LNCaP clone FGC (cell line): ENCODE measurements around the gene NR4A3.

Experiments
- DNase-seq: peaks from one replicate; pipeline ENCODE4 v3.0.0-alpha.2; 2011; ENCODE audit warnings: low read depth
- H3K4me3 ChIP-seq: 2 replicates; pipeline ENCODE4 v1.5.1; 2011; ENCODE audit warnings: mild to moderate bottlenecking, low read depth, low read length, control low read depth
- TF ChIP-seq, protein P1 (sequence below): IDR thresholded peaks from 2 replicates; pipeline ENCODE4 v1.5.1; 2012; ENCODE audit warnings: mild to moderate bottlenecking; ENCODE audit not compliant: control insufficient read depth, insufficient read depth; ENCODE audit errors: extremely low read depth

NR4A3 gene

DNA sequence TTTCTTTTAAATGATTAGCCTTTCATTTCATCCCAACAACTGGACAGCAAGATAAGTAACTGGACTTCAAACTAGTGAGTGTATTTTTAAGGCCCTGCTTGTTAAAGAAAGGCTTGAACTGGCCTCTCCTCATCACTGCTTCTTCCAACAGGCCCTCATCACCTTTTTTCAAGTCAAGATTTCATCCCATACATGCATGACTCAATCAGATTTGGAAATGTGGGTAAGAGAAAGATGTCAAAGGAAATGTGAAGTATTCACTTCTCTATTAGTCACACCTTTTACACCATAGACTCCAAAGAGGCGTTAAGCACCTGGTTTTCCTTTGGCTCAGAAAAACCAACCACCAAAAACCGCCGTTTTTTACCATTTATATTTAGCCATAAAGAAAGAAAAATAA is 4.9 kb downstream of the NR4A3 start:
- TF ChIP-seq, protein P1, sequence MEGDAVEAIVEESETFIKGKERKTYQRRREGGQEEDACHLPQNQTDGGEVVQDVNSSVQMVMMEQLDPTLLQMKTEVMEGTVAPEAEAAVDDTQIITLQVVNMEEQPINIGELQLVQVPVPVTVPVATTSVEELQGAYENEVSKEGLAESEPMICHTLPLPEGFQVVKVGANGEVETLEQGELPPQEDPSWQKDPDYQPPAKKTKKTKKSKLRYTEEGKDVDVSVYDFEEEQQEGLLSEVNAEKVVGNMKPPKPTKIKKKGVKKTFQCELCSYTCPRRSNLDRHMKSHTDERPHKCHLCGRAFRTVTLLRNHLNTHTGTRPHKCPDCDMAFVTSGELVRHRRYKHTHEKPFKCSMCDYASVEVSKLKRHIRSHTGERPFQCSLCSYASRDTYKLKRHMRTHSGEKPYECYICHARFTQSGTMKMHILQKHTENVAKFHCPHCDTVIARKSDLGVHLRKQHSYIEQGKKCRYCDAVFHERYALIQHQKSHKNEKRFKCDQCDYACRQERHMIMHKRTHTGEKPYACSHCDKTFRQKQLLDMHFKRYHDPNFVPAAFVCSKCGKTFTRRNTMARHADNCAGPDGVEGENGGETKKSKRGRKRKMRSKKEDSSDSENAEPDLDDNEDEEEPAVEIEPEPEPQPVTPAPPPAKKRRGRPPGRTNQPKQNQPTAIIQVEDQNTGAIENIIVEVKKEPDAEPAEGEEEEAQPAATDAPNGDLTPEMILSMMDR, result no peak
- no peak for DNase-seq

DNA sequence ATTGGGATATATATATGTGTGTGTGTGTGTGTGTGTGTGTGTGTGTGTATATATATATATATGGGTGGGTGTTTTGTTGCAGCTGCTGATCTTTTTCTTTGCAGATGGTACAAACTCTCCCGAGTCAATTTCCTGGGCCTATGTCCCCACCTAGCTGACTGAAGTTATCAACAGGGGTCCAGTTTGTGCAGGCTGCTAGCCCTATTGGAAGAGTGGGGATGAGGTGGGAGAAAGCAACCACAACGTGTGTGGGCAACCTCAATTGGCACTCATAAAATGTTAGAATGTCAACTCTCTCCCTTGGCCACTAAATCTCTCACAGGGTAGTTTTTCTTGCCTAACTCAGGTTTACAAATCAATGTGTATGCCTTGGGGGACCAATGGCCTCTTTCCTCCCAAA is 5.6 kb downstream of the NR4A3 start:
- no peak overlapping the region for H3K4me3 ChIP-seq
- DNase-seq, result no peak
- TF ChIP-seq, protein P1, result no peak

More for the DNA sequence above, 4.9 kb downstream of the NR4A3 start:
- no peak overlapping the region for H3K4me3 ChIP-seq

- no peak overlapping the region for H3K4me3 ChIP-seq
- TF ChIP-seq, protein P1, result no peak
- no peak for DNase-seq
Observed at GRCh38 chr9:99828054-99828416, 6.3 kb downstream of the NR4A3 start.

DNA sequence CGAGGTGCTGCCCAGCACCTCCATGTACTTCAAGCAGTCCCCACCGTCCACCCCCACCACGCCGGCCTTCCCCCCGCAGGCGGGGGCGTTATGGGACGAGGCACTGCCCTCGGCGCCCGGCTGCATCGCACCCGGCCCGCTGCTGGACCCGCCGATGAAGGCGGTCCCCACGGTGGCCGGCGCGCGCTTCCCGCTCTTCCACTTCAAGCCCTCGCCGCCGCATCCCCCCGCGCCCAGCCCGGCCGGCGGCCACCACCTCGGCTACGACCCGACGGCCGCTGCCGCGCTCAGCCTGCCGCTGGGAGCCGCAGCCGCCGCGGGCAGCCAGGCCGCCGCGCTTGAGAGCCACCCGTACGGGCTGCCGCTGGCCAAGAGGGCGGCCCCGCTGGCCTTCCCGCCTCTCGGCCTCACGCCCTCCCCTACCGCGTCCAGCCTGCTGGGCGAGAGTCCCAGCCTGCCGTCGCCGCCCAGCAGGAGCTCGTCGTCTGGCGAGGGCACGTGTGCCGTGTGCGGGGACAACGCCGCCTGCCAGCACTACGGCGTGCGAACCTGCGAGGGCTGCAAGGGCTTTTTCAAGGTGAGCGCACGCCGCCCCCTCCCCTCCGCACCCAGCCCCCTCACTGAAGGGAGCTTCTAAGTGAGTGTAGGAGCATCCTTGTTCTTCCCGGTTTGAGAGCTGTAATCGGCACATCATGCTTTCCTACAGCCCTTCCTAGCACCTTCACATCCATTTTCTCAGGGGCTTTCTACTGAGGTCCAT is 6.9 kb downstream of the NR4A3 start:
- TF ChIP-seq, protein P1, result no peak
- H3K4me3 ChIP-seq, result no peak overlapping the region
- no peak for DNase-seq

GRCh38 chr9:99831857-99832557 is 10.3 kb downstream of the NR4A3 start:
- H3K4me3 ChIP-seq, result no peak overlapping the region
- DNase-seq, result no peak
- TF ChIP-seq, protein P1, result no peak

DNA sequence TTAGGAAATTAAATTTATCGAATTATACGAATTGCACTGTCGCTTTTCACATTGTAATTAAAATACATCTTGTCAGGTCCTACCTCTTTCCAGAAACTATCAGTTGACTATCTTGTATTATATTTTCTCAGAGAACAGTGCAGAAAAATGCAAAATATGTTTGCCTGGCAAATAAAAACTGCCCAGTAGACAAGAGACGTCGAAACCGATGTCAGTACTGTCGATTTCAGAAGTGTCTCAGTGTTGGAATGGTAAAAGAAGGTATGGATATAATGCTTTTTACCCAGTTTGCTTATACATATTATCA is 10.8 kb downstream of the NR4A3 start:
- H3K4me3 ChIP-seq, result no peak overlapping the region
- TF ChIP-seq, protein P1, result no peak
- DNase-seq, result no peak
